ENCODE measurements around the gene AMN.

The AMN gene

GRCh38 chr14:102955636-102956408, 33.4 kb downstream of the AMN start:
- no peak for TF ChIP-seq CTCF (IDR thresholded peaks at IDR 0.05; ENCODE audit: poor library complexity, severe bottlenecking)
- peaks cover 97% of the 10 kb centered on the region for H3K36me3 ChIP-seq (ENCODE audit: low read depth)
- no peak for ATAC-seq (ENCODE audit: low read depth)

GRCh38 chr14:102957222-102957621, 34.8 kb downstream of the AMN start:
- Histone ChIP-seq H3K4me1 (ENCODE audit: insufficient read depth, poor library complexity, severe bottlenecking) (no peaks in the 10 kb centered on the region), H3K27me3 (ENCODE audit: insufficient read depth, poor library complexity, severe bottlenecking) (no peaks in the 10 kb centered on the region), H3K27ac (ENCODE audit: poor library complexity, severe bottlenecking) (no peak overlapping the region), H3K36me3 (ENCODE audit: low read depth) (peaks cover 94% of the 10 kb centered on the region), H3K9me3 (ENCODE audit: severe bottlenecking) (no peaks in the 10 kb centered on the region), H3K4me3 (ENCODE audit: severe bottlenecking) (no peak overlapping the region)
- TF ChIP-seq CTCF (IDR thresholded peaks at IDR 0.05; ENCODE audit: poor library complexity, severe bottlenecking): no peak
- DNase-seq (ENCODE audit: low spot score): no peak
- ATAC-seq (ENCODE audit: low read depth): no peak

More at GRCh38 chr14:102955636-102956408, 33.4 kb downstream of the AMN start:
- no peak for DNase-seq (ENCODE audit: low spot score)
- Histone ChIP-seq H3K27me3 (ENCODE audit: insufficient read depth, poor library complexity, severe bottlenecking) (no peaks in the 10 kb centered on the region), H3K9me3 (ENCODE audit: severe bottlenecking) (no peaks in the 10 kb centered on the region), H3K4me1 (ENCODE audit: insufficient read depth, poor library complexity, severe bottlenecking) (no peaks in the 10 kb centered on the region), H3K27ac (ENCODE audit: poor library complexity, severe bottlenecking) (no peak overlapping the region), H3K4me3 (ENCODE audit: severe bottlenecking) (no peak overlapping the region)

- Histone ChIP-seq H3K4me3 (ENCODE audit: severe bottlenecking) (no peak overlapping the region), H3K9me3 (ENCODE audit: severe bottlenecking) (no peaks in the 10 kb centered on the region), H3K4me1 (ENCODE audit: insufficient read depth, poor library complexity, severe bottlenecking) (no peaks in the 10 kb centered on the region), H3K27me3 (ENCODE audit: insufficient read depth, poor library complexity, severe bottlenecking) (no peaks in the 10 kb centered on the region), H3K36me3 (ENCODE audit: low read depth) (peaks cover 94% of the 10 kb centered on the region), H3K27ac (ENCODE audit: poor library complexity, severe bottlenecking) (no peak overlapping the region)
- no peak for DNase-seq (ENCODE audit: low spot score)
- no peak for TF ChIP-seq CTCF (IDR thresholded peaks at IDR 0.05; ENCODE audit: poor library complexity, severe bottlenecking)
- ATAC-seq (ENCODE audit: low read depth): no peak
Measured at GRCh38 chr14:102958461-102958860, 36.0 kb downstream of the AMN start.

- H3K27me3 ChIP-seq (ENCODE audit: insufficient read depth, poor library complexity, severe bottlenecking): no peaks in the 10 kb centered on the region
- DNase-seq (ENCODE audit: low spot score) (no peak), ATAC-seq (ENCODE audit: low read depth) (no peak)
- H3K4me1 ChIP-seq (ENCODE audit: insufficient read depth, poor library complexity, severe bottlenecking): no peaks in the 10 kb centered on the region
- no peaks in the 10 kb centered on the region for H3K9me3 ChIP-seq (ENCODE audit: severe bottlenecking)
- no peak overlapping the region for H3K4me3 ChIP-seq (ENCODE audit: severe bottlenecking)
- no peak overlapping the region for H3K27ac ChIP-seq (ENCODE audit: poor library complexity, severe bottlenecking)
- no peak for TF ChIP-seq CTCF (IDR thresholded peaks at IDR 0.05; ENCODE audit: poor library complexity, severe bottlenecking)
- H3K36me3 ChIP-seq (ENCODE audit: low read depth): peaks cover 98% of the 10 kb centered on the region
Measured at GRCh38 chr14:102962111-102962627, 39.7 kb downstream of the AMN start.

- TF ChIP-seq CTCF (IDR thresholded peaks at IDR 0.05; ENCODE audit: poor library complexity, severe bottlenecking): no peak
- Histone ChIP-seq H3K36me3 (ENCODE audit: low read depth) (peaks cover 98% of the 10 kb centered on the region), H3K4me3 (ENCODE audit: severe bottlenecking) (no peak overlapping the region), H3K4me1 (ENCODE audit: insufficient read depth, poor library complexity, severe bottlenecking) (no peaks in the 10 kb centered on the region), H3K27me3 (ENCODE audit: insufficient read depth, poor library complexity, severe bottlenecking) (no peaks in the 10 kb centered on the region), H3K9me3 (ENCODE audit: severe bottlenecking) (no peaks in the 10 kb centered on the region), H3K27ac (ENCODE audit: poor library complexity, severe bottlenecking) (no peak overlapping the region)
- ATAC-seq (ENCODE audit: low read depth): no peak
- no peak for DNase-seq (ENCODE audit: low spot score)
Measured at GRCh38 chr14:102964152-102964730, 41.8 kb downstream of the AMN start.

Measured in RWPE2 (cell line).